NCI-H2227 (cell line): Measurements from ENCODE around the gene RAB2B.
"Not testable (repeated sequence)": the region's sequence is repeated elsewhere in the genome, so short reads cannot be mapped to it uniquely, and the experiment has no call there.

Experiments used
- DNase-seq: peaks from one replicate; lab custom pipeline; 2025; ENCODE audit not compliant: unreplicated experiment; lab: John Stamatoyannopoulos, UW

RAB2B gene

GRCh38 chr14:21494902-21495762, 18.4 kb upstream of the RAB2B start:
- no peak for DNase-seq

- no peak for DNase-seq
Observed at GRCh38 chr14:21486640-21487087, 9.9 kb upstream of the RAB2B start.

GRCh38 chr14:21476523-21476924, 235 bp downstream of the RAB2B start:
- peak; percentile 92 for DNase-seq

- DNase-seq, result no peak
Observed at GRCh38 chr14:21475767-21476522, 814 bp downstream of the RAB2B start.

GRCh38 chr14:21467616-21468015, 9.1 kb downstream of the RAB2B start:
- no peak for DNase-seq

- DNase-seq, result peak; percentile 99
Observed at GRCh38 chr14:21455912-21456667, 20.7 kb downstream of the RAB2B start, which contains the start of gene CHD8. Gene CHD8 (minus strand): TSS chr14:21456123. CDS start chr14:21431643, 24,480 bp downstream.

GRCh38 chr14:21455592-21455911, 21.2 kb downstream of the RAB2B start:
- peak; percentile 56 for DNase-seq

GRCh38 chr14:21454843-21455544, 21.8 kb downstream of the RAB2B start:
- DNase-seq, result peak; percentile 6

GRCh38 chr14:21449899-21450216, 26.9 kb downstream of the RAB2B start:
- DNase-seq, result no peak

- not testable (repeated sequence) for DNase-seq
Observed at GRCh38 chr14:21442657-21443056, 34.1 kb downstream of the RAB2B start.

- DNase-seq, result no peak
Observed at GRCh38 chr14:21440859-21441258, 35.9 kb downstream of the RAB2B start.

GRCh38 chr14:21437063-21437901, 39.5 kb downstream of the RAB2B start:
- DNase-seq, result peak; percentile 99

GRCh38 chr14:21436567-21437062, 40.1 kb downstream of the RAB2B start:
- no peak for DNase-seq

- no peak for DNase-seq
Observed at GRCh38 chr14:21431126-21431525, 45.6 kb downstream of the RAB2B start.

- DNase-seq, result no peak
Observed at GRCh38 chr14:21428930-21429329, 47.8 kb downstream of the RAB2B start.

GRCh38 chr14:21426692-21427091, 50.1 kb downstream of the RAB2B start:
- no peak for DNase-seq

- no peak for DNase-seq
Observed at GRCh38 chr14:21419528-21419927, 57.2 kb downstream of the RAB2B start.

- DNase-seq, result no peak
Observed at GRCh38 chr14:21415329-21415728, 61.4 kb downstream of the RAB2B start.

GRCh38 chr14:21414137-21414631, 62.6 kb downstream of the RAB2B start:
- DNase-seq, result no peak
